GM18520 (cell line): Measurements from ENCODE around the gene TEX48.

Source experiments
- ATAC-seq: cut with Tn5 transposase; IDR thresholded peaks from one replicate; pipeline ENCODE4 v1.9.1; 2021; ENCODE audit not compliant: unreplicated experiment

Gene TEX48

GRCh38 chr9:114669961-114670360, 12.0 kb downstream of the TEX48 start:
- no peak for ATAC-seq

GRCh38 chr9:114668146-114668545, 13.8 kb downstream of the TEX48 start:
- no peak for ATAC-seq

GRCh38 chr9:114666851-114667250, 15.1 kb downstream of the TEX48 start:
- ATAC-seq = no peak

GRCh38 chr9:114666401-114666800, 15.6 kb downstream of the TEX48 start:
- ATAC-seq = no peak

DNA sequence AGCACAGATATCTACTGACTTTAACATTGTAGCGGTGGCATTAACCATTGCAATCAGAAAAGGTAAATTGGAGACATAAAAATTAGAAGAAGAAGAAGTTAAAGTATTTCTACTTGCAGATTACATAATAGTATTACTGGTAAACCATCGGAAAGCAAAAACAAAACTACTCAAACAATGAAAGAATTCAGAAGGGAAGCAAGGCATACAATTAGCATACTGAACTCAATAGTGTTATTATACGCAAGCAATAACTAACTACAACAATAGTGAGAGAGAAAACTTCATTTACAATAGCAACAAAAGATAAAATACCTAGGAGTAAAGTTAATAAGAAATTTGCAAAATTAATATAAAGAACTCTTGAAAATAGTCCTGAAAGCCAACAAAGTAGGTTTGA, 17.8 kb downstream of the TEX48 start:
- ATAC-seq = no peak

DNA sequence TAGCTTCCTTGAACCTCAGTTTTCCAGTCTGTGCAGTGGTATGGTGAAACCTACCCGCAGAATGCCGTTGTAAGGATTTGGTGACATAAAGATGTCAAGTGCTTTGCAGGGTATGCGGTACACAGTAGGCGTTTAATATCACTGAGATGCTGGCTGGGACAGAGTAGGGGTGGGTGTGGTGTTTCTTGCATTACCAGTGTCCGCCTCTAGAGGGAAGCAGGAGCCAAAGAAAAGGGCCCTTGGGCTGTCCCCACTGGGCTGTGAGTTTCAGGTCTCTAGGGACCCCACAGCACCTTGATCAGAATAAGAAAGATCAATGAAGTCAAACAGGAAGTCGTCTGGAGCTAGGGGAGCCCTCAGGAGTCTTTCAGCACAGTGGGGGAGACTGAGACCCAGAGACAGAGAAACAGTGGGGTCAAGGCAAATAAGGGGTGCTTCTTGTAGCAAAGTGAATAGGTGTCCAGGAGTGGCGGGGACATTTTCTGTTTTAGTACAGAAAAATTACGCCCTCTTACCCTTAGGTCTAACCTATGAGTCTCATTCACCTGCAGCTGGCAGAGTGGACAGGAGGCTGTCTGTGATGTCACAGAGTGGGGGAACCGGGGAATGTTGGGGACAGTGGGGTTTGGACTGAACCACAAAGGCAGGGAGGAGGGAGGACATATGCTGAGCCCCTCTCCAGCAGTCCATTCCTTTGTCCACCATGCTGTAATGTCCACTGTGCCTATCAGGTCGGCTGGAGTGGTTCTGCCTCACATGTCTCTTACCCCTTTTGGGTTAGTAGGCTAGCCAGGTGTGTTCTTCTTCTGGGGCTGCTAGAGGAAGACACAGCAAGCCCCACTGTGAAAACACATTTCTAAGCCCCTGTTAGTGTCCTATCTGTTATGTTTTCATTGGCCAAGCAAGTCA, 19.7 kb downstream of the TEX48 start:
- ATAC-seq = no peak

GRCh38 chr9:114657705-114658104, 24.3 kb downstream of the TEX48 start, which contains the start of gene TEX53:
Gene TEX53 (minus strand): TSS chr9:114657805. CDS start chr9:114657774, 31 bp downstream.
- ATAC-seq = no peak

DNA sequence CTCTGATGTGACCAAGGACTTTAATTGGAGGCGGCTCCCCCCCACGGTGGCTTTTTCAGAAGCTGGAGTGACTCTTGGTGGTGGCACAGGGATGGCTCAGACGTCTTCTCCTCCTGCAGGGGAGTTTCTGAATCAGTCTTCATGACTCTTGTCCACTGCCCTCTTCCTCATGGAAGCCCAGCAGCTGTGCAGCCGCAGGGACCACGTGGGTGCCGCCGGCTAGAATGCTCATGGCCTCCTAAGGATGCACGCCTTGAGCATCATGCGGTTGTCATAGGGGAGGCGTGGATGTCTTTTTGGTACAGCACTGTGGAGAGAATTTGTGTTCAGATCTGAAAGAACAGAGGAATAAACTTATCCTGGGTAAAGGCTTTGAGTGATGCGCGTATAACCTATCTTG, 25.7 kb downstream of the TEX48 start:
- no peak for ATAC-seq

DNA sequence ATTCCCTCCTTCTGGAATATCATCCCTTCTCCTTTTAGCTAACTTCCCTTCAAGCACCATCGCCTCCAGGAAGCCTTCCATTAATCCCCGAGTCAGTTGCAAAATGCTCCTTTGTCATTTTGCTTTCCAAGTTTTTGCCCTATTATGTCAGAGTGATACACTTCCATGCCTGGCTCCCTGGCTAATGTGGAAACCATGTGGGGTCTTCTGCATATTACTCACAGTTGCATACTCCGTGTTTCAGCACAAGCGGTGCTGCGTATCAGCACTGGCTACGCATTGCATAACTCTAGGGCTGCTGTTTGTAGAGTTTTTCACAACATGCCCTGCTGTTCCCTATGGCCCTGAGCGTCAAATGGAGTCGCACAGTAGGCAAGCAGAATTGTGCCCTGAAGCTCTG, 26.3 kb downstream of the TEX48 start:
- no peak for ATAC-seq

GRCh38 chr9:114653556-114654159, 28.3 kb downstream of the TEX48 start:
- peak; percentile 61 for ATAC-seq

DNA sequence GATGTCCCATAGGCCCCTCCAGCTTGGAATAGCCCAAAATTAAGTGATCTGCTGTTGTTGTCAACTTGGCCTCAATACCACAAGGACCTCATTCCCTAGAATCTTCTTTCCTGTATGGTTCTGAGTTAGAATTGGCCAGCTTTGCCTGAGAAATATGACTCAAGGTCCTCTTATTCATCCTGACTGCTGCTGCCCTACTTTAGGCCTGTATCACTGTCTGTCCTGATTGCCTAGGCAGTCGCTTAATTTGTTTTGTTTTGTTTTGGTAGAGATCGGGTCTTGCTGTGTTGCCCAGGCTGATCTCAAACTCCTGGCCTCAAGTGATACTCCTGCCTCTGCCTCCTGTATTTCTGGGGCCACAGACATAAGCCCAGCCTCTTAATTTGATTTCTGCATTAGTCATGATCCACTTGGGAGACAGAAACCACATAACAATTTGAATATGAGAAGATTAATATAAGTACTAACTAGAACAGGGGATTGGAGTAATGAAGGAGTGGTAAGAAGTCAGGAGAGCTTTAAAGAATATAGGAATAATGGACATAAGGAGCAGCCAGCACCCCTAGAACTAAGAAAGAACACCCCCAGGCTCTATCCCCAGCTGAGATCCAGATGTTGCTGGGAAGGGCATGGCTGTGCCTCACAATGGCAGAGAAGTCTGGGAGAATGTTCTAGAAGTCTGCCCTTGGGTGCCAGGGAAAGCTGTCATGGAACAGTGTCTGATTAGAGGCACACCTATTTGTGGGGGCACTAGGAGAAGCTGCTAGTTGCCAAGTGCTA, 29.0 kb downstream of the TEX48 start:
- ATAC-seq = no peak

- ATAC-seq = no peak
Observed at GRCh38 chr9:114643896-114644295, 38.1 kb downstream of the TEX48 start.

- ATAC-seq = no peak
Observed at GRCh38 chr9:114643001-114643400, 39.0 kb downstream of the TEX48 start.

DNA sequence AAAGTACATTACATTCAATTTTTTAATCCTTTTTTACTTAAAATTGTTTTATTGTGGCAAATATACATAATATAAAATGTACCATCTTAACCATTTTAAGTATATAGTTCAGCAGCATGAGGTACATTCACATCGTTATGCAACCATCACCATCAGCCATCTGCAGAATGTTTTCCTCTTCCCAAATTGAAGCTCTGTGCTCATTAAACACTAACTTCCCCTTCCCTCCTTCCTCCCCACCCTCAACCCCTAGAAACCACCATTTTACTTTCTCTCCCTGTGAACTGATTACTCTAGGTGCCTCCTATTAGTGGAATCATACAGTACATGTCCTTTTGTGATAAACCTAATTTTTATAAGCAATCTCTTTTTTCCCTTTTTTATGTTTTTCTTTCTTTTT, 40.0 kb downstream of the TEX48 start:
- ATAC-seq = no peak

DNA sequence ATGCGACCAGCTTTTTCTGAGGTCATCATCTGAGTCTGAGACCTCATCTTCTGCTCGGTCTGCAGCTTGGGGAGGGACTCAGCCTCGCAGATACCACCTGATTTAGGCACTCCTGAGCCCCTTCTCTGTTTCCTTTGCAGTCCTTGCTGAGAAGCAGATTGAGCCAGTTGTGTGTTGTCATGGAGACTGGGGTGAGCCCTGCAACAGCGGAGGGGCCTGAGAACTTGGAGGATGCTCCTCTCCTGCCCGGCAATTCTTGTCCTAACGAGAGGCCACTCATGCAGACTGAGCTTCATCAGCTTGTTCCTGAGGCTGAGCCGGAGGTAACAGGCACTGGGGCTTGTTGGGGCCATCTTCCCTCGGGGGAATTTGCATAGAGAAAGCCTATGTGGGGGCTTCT, 43.6 kb downstream of the TEX48 start:
- ATAC-seq = no peak

DNA sequence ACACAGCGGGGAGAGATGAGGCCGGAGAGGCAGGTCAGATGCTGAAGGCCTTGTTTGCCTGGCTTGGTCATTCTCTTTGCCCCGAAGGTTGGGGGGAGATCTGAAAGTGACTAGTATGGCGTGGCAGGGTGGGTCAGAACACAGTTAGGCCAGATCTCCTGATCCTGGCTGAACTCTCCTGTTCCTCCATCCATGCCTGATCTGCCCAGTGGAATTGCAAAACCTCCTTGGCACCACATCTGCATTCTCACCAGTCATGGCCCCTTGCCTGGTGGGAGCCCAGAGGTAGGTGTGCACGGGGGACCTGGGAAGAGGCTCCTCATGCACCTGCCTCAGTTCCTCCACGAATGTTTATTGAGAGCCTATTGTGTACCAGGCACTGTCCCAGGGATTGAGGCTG, 47.6 kb downstream of the TEX48 start:
- ATAC-seq = no peak

DNA sequence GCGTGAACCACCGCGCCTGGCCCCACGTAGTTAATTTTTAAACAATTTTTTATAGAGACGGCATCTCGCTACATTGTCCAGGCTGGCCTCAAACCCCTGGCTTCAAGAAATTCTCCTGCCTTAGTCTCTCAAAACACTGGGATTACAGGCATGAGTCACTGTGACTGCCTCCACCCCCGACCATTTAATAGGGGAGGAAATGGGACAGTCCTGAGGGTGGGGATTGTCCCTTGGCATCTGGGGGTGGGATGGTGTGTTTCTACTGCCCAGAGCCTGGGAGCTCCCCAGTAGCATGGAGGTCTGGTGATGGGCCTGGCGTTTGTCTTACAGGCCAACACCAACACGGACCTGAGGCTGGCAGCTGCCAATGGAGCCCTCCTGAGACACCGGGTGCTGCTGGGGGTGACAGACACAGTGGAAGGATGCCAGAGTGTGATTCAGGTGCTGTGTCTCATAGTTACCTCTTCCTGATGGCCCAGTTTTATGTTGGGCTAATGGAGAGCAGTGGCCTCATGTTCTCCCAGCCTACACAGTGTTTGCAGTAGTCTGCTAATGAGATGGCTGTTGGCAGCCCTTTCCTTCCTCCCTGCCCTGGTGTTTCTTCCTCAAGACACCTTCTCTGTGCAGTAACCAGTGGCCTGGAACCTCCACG, 48.4 kb downstream of the TEX48 start:
- ATAC-seq = no peak

DNA sequence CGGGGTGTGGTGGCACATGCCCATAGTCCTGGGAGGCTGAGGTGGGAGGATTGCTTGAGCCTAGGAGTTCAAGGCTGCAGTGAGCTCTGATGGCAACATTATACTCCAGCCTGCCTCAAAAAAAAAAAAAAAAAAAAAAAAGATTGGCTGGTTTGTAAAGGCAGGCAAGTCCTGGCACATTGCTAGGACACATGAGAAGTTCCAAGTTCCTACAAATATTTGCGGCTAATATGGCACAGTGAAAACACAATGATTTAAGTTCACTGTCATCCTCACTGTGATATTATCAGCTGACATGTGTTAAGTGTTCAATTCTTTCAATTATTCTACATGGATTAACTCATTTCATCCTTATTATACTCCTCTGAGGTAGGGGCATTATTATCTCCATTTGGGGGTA, 50.8 kb downstream of the TEX48 start:
- no peak for ATAC-seq

DNA sequence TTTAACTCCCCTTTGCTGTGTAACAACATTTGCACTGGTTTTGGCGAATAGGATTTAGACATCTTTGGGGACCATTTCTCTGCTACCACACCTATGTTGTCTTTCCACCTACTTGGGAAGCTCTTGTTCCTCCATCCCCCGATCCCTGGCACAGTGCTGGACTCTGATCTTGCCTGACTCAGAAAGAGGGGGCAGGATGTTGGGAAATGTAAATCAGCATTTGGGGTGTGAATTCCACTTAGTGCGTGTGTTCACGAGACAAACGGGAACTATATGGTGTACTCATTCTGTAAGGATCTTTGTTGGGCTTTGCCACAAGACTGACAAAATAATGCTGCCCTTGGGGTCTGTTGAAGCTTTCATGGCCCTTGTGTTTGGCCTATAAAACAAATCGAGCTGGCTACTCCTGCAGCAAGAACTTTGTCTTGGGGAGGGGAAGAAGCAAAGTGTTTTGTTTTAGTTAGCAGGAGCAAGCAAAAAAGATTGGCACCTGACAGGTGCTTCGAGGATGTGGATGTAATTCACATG, 52.4 kb downstream of the TEX48 start:
- no peak for ATAC-seq

GRCh38 chr9:114627553-114627952, 54.4 kb downstream of the TEX48 start:
- ATAC-seq = no peak
